BLaER1 treated with 17β-estradiol and CSF1 and Interleukin-3, amounts not matched to agents 10 nM and 100 nM (cell line): Measurements from ENCODE around the gene NF1.
A peak's percentile ranks its signal among the peaks of the same experiment; 100 is the strongest.

ENCODE experiments used
- H3K27ac ChIP-seq, 11 experiments: shearing (Covaris generic); formaldehyde crosslinking; 2 replicates each; pipeline ENCODE4 v1.8.1; 2022
- H3K27me3 ChIP-seq, 11 experiments: shearing (Covaris generic); formaldehyde crosslinking; 2 replicates each; pipeline ENCODE4 v1.8.1; 2022
- H3K36me3 ChIP-seq, 11 experiments: shearing (Covaris generic); formaldehyde crosslinking; 2 replicates each; pipeline ENCODE4 v1.8.1; 2022
- H3K4me1 ChIP-seq, 10 experiments: shearing (Covaris generic); formaldehyde crosslinking; 2 replicates each; pipeline ENCODE4 v1.8.1; 2022
- H3K4me2 ChIP-seq, 11 experiments: shearing (Covaris generic); formaldehyde crosslinking; 2 replicates each; pipeline ENCODE4 v1.8.1; 2022
- H3K4me3 ChIP-seq, 10 experiments: shearing (Covaris generic); formaldehyde crosslinking; 2 replicates each; pipeline ENCODE4 v1.8.1; 2022
- H3K9ac ChIP-seq, 11 experiments: shearing (Covaris generic); formaldehyde crosslinking; 2 replicates each; pipeline ENCODE4 v1.8.1; 2022
- H3K9me3 ChIP-seq, 11 experiments: shearing (Covaris generic); formaldehyde crosslinking; replicated peaks in 1 of 11; 2 replicates each; pipeline ENCODE4 v1.8.1; 2022
- H4K20me1 ChIP-seq, 11 experiments: shearing (Covaris generic); formaldehyde crosslinking; 2 replicates each; pipeline ENCODE4 v1.8.1; 2022
- Cebpa-rat ChIP-seq, 11 experiments: shearing (Covaris generic); IDR thresholded peaks; 2 replicates each; pipeline ENCODE4 v1.8.1; 2022

NF1 gene

GRCh38 chr17:31357091-31357490 lies 262.3 kb downstream of the NF1 start:
- Histone ChIP-seq H3K4me3 (no peak overlapping the region), H3K36me3 (peaks cover 65 to 99% (median 93%) of the 10 kb centered on the region in 11 experiments), H4K20me1 (no peaks in the 10 kb centered on the region), H3K9ac (no peak overlapping the region), H3K27me3 (no peaks in the 10 kb centered on the region), H3K9me3 (no peaks in the 10 kb centered on the region), H3K27ac (no peak overlapping the region), H3K4me1 (peaks cover 0 to 3% (median 0%) of the 10 kb centered on the region in 10 experiments; a peak in 1 of 20 replicates), H3K4me2 (no peak overlapping the region)
- no peak for TF ChIP-seq Cebpa-rat (IDR thresholded peaks at IDR 0.05)

GRCh38 chr17:31357839-31358394 lies 263.1 kb downstream of the NF1 start:
- Histone ChIP-seq H3K4me2 (no peak overlapping the region), H3K4me1 (peaks cover 0 to 9% (median 0%) of the 10 kb centered on the region in 10 experiments; a peak in 1 of 20 replicates), H3K27me3 (no peaks in the 10 kb centered on the region), H3K36me3 (peaks cover 64 to 99% (median 93%) of the 10 kb centered on the region in 11 experiments), H3K27ac (no peak overlapping the region), H4K20me1 (no peaks in the 10 kb centered on the region), H3K9ac (no peak overlapping the region), H3K9me3 (no peaks in the 10 kb centered on the region), H3K4me3 (no peak overlapping the region)
- TF ChIP-seq Cebpa-rat (IDR thresholded peaks at IDR 0.05), result no peak

- Histone ChIP-seq H3K27ac (no peak overlapping the region), H3K36me3 (peaks cover 38 to 89% (median 72%) of the 10 kb centered on the region in 11 experiments), H3K4me1 (peaks cover 0 to 9% (median 0%) of the 10 kb centered on the region in 10 experiments; a peak in 1 of 20 replicates), H3K9me3 (no peaks in the 10 kb centered on the region), H3K27me3 (no peaks in the 10 kb centered on the region), H3K4me2 (no peak overlapping the region), H3K4me3 (no peak overlapping the region), H3K9ac (no peak overlapping the region), H4K20me1 (no peaks in the 10 kb centered on the region)
- TF ChIP-seq Cebpa-rat (IDR thresholded peaks at IDR 0.05), result no peak
These were observed 269.2 kb downstream of the NF1 start for GRCh38 chr17:31364012-31364411.

GRCh38 chr17:31366088-31366487 lies 271.3 kb downstream of the NF1 start:
- H3K36me3 ChIP-seq, result peaks cover 23 to 68% (median 52%) of the 10 kb centered on the region in 11 experiments
- H3K9me3 ChIP-seq, result no peaks in the 10 kb centered on the region
- no peak for TF ChIP-seq Cebpa-rat (IDR thresholded peaks at IDR 0.05)
- H3K4me3 ChIP-seq, result no peak overlapping the region
- H3K9ac ChIP-seq, result no peak overlapping the region
- H3K27me3 ChIP-seq, result no peaks in the 10 kb centered on the region
- no peak overlapping the region for H3K27ac ChIP-seq
- no peak overlapping the region for H3K4me2 ChIP-seq
- H3K4me1 ChIP-seq, result peaks cover 0 to 22% (median under 1%) of the 10 kb centered on the region in 10 experiments; a peak in 7 of 20 replicates
- no peaks in the 10 kb centered on the region for H4K20me1 ChIP-seq

GRCh38 chr17:31369266-31369665 lies 274.5 kb downstream of the NF1 start:
- H3K27me3 ChIP-seq, result no peaks in the 10 kb centered on the region
- TF ChIP-seq Cebpa-rat (IDR thresholded peaks at IDR 0.05), result no peak
- no peak overlapping the region for H3K4me2 ChIP-seq
- H3K4me1 ChIP-seq, result peaks cover 8 to 42% (median 19%) of the 10 kb centered on the region in 10 experiments
- H3K9me3 ChIP-seq, result no peaks in the 10 kb centered on the region
- no peak overlapping the region for H3K27ac ChIP-seq
- H3K4me3 ChIP-seq, result no peak overlapping the region
- 0 out of 22 replicates have a peak, but pooled peaks cover 0 to 4% (median 0%) of the 10 kb centered on the region in 11 experiments for H4K20me1 ChIP-seq
- H3K36me3 ChIP-seq, result peaks cover 11 to 38% (median 32%) of the 10 kb centered on the region in 11 experiments; a peak in 19 of 22 replicates
- H3K9ac ChIP-seq, result no peak overlapping the region

- H3K9ac ChIP-seq, result no peak overlapping the region
- H3K27ac ChIP-seq, result no peak overlapping the region
- H3K4me2 ChIP-seq, result peak overlapping the region in 8 of 11 experiments; percentile 7 to 80 (median 38); a peak in 8 of 22 replicates
- 0 out of 22 replicates have a peak, but pooled peaks cover 0 to 4% (median 0%) of the 10 kb centered on the region in 11 experiments for H4K20me1 ChIP-seq
- H3K9me3 ChIP-seq, result no peaks in the 10 kb centered on the region
- H3K4me3 ChIP-seq, result no peak overlapping the region
- peaks cover 12 to 45% (median 21%) of the 10 kb centered on the region in 10 experiments for H3K4me1 ChIP-seq
- H3K36me3 ChIP-seq, result peaks cover 12 to 32% (median 24%) of the 10 kb centered on the region in 11 experiments; a peak in 18 of 22 replicates
- TF ChIP-seq Cebpa-rat (IDR thresholded peaks at IDR 0.05), result no peak
- H3K27me3 ChIP-seq, result no peaks in the 10 kb centered on the region
These were observed 276.8 kb downstream of the NF1 start for GRCh38 chr17:31371511-31372097.

GRCh38 chr17:31373150-31374093 lies 278.6 kb downstream of the NF1 start:
- peaks cover 12 to 45% (median 21%) of the 10 kb centered on the region in 10 experiments for H3K4me1 ChIP-seq
- H3K9me3 ChIP-seq, result no peaks in the 10 kb centered on the region
- H3K36me3 ChIP-seq, result peaks cover 6 to 35% (median 19%) of the 10 kb centered on the region in 11 experiments; a peak in 17 of 22 replicates
- TF ChIP-seq Cebpa-rat (IDR thresholded peaks at IDR 0.05), result no peak
- 0 out of 22 replicates have a peak, but pooled peaks cover 0 to 4% (median 0%) of the 10 kb centered on the region in 11 experiments for H4K20me1 ChIP-seq
- peak overlapping the region in 9 of 11 experiments; percentile 1 to 55 (median 28); a peak in 11 of 22 replicates for H3K4me2 ChIP-seq
- H3K4me3 ChIP-seq, result no peak overlapping the region
- no peaks in the 10 kb centered on the region for H3K27me3 ChIP-seq
- H3K9ac ChIP-seq, result no peak overlapping the region
- H3K27ac ChIP-seq, result no peak overlapping the region

GRCh38 chr17:31374094-31374447 lies 279.3 kb downstream of the NF1 start:
- H3K4me2 ChIP-seq, result peak overlapping the region; percentile 1 to 55 (median 28); a peak in 14 of 22 replicates
- no peak overlapping the region for H3K9ac ChIP-seq
- no peaks in the 10 kb centered on the region for H3K9me3 ChIP-seq
- H3K4me1 ChIP-seq, result peaks cover 12 to 45% (median 21%) of the 10 kb centered on the region in 10 experiments
- peaks cover 11 to 42% (median 24%) of the 10 kb centered on the region in 11 experiments; a peak in 17 of 22 replicates for H3K36me3 ChIP-seq
- no peak overlapping the region for H3K4me3 ChIP-seq
- 0 out of 22 replicates have a peak, but pooled peaks cover 0 to 4% (median 0%) of the 10 kb centered on the region in 11 experiments for H4K20me1 ChIP-seq
- no peak overlapping the region for H3K27ac ChIP-seq
- H3K27me3 ChIP-seq, result no peaks in the 10 kb centered on the region
- TF ChIP-seq Cebpa-rat (IDR thresholded peaks at IDR 0.05), result no peak
